ENCODE measurements around the gene CELSR1.

Gene CELSR1

DNA sequence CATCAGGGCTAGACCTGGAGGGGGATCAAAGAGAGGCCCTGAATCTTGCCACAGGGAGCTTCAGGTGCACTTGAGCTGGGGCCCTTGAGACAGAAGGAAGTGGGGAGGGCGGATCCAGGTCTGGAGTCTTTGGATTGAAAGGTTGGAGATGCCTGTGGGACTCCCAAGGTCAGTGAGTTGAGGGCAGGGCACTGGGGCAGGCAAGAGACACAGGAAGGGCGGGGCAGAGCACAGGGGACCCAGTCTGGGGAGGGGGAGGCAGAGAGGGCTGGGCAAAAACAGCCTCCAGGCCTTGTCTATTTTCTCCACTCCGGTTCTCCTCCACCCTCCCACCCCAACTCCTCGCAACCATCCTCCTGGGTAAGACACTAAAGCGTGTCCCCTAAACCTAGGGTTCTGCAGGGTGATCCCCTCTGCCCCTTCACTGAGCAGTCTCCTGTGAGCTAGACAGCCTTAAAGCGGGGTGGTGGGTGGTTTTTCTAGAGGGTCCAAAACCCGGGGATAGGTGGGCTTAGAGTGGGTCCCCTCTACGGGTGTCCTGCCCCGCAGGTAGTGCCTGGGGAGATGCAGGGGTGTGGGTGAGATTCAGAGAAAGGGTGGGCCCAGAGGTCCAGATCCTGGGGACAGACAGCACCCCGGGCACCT is 38.6 kb upstream of the CELSR1 start:
- no peak for DNase-seq

- no peak for DNase-seq
Measured at GRCh38 chr22:46574993-46575910, 37.8 kb upstream of the CELSR1 start.

DNA sequence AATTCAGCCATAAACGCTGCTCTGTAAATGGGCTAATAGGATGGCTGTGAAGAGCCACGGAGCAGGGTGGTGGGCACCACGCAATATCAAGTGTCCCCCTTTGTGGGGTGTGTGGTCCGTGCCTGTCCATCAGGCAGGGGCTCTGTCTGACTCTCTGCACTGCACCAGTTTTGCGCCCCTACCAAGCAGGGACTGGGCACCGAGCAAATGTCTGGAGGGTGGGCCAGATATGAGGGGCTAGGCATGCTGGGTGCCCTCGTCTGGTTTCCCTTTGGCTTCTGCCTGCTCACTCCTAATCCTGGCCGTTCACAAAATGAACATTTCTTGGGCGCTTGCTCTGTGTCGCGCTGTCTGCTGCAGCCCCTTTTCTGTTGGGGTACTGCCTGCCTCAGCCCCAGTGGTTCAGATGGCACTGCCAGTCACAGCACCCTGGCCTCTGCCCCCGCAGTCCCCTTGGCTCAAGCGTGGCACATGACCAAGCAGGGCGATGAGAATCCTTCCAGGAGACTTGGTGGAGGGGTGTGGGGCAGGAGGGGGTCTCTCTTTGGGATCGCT is 37.1 kb upstream of the CELSR1 start:
- no peak for DNase-seq

- DNase-seq = no peak
Measured at GRCh38 chr22:46573781-46574437, 36.5 kb upstream of the CELSR1 start.

DNA sequence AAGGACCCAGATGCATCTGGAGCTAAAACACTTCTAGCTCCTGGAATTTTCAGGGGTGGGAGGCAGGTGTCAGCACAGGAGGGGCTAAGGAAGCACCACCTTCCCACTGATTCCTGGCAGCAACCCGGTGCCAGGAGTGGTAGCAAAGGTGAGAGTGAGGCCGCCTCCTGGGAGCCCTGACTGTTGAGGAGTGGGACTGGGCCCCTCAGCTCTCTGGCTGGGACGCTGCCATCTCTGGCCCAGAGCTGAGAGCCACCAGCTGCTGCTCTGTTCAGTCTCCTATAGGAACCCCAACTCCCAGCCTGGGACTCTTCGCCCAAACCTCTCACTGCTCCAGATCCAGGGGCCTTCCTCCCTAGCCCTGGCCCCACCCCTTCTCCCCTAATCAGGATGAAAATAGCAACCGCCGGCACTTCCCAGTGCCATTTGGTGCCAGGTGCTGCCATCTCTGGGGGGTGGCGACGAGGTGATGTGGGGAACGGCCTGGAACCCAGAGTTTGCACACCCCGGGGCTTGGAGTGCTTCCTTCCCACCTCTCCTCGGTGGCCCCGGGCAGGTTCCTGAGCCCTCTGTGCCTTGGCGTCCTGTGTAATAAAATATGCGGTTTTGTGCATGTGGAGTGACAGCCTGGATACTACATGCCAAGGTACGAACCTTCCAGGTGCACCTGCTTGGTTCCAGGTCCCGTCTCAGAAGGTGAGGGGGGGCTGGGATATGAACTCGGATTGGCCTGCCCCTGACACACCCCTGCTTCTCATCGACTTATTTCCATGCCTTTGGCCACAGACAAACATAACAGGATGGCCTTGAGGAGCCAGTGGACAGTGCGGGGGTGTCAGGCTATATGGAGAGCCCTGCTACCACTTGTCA is 35.7 kb upstream of the CELSR1 start:
- DNase-seq = no peak

DNA sequence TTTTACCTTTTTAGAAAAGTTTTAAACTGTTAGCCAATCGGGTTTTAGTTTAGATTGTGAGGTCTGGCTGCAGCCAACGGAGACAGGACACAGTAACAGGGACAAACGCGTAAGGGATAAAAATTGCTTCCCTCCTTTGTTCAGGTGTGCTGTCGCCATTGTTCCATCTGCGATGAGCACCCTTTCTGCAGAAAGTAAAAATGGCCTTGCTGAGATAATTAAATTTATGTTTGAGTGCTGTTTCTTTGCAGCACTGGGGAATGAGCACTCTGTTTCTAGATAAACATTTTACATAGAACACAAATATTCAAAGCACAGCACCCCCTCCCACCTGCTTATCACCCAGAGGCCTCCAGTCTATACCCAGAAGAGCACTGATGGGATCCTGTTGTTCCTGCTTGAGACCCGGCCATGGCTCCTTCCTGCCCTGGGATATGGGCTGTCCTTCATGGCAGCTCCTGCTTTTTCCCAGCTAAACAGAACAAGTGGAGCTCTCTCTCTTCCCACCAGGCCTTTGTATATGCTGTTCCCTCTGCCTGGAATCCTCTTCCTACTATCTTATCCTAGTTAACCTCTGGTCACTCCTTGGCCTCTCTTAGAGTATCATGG is 34.3 kb upstream of the CELSR1 start:
- no peak for DNase-seq

DNA sequence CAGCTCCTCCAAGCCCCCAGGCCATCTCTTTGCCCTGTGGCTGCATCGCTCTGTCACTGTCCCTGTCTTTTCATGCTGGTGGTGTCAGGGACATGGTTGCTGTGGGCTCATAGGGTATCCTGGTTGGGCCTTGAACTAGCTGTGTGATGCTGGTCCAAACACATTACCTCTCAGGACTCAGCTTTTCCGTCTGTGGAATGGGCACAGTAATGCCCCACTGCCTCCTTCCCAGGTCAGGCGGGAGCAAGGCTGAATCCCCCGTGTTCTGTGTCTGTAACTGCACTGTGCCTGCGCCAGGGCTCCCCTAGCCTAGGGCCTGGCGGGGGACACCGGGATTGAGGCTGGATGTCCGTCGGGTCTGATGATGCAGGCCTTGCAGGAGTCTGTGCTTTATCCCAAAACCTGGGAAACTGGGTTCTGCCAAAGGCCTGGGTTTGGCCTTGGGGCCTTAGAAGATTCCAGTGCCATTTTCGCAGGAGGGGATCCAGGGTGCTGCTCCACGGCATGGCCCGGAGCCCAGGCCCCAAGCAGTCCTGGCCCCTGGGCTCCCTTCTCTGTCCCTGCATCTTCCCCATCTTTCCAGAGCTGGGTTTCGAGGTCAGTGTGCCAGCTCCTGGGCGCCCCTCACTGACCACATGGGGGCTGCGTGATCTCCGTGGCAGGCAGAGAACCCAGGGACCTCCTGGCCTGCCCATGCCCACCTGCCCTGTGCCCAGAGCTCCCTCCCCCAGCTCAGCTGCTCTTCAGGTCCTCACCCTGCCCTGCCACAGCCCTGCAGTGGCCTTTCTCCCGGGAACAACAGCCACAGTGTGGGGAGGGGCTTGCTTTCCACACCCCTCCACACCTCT is 32.7 kb upstream of the CELSR1 start:
- no peak for DNase-seq

- DNase-seq = no peak
Measured at GRCh38 chr22:46569055-46569847, 31.8 kb upstream of the CELSR1 start.

- DNase-seq = no peak
Measured at GRCh38 chr22:46568102-46568809, 30.8 kb upstream of the CELSR1 start.

DNA sequence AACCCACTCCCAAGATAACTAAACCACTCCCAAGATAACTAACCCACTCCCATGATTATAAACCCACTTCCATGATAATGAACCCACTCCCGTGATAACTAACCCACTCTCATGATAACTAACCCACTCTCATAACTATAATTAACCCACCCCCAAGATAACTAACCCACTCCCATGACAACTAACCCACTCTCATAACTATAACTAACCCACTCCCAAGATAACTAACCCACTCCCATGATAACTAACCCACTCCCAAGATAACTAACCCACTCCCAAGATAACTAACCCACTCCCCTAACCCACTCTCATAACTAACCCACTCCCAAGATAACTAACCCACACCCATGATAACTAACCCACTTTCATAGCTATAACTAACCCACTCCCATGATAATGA is 30.1 kb upstream of the CELSR1 start:
- no peak for DNase-seq

DNA sequence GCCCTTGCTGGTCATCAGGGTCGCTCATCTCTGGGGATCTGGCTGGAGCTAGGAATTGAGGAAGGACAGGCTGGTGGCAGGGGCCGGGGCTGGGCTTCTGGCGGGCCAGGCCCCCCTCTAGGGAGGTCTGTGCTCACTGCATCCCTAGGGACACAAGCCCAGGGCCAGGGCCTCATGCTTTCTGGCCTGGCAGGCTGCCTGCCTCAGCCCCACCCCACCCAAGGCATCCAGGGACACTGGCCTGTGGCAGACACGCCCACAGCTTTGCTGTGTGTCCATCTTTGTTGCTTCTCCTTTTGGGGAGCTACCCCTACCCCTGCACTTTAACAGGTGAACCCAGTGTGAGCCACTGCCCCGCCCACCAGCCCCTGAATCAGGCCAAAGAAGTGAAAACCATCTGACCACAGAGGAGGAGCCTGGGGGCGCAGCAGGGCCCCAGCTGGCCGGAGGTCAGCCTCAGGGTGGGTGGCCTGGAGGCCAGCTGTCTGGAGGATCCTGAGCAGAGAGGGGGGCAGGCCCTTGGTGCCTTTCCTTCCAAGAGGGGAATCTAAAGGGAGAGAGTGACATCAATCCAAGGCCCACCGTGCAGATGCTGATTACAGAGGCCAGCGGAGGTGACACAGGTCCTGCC is 26.8 kb upstream of the CELSR1 start:
- DNase-seq = no peak

- peak; percentile 73 for DNase-seq
Measured at GRCh38 chr22:46563381-46564083, 26.1 kb upstream of the CELSR1 start.

DNA sequence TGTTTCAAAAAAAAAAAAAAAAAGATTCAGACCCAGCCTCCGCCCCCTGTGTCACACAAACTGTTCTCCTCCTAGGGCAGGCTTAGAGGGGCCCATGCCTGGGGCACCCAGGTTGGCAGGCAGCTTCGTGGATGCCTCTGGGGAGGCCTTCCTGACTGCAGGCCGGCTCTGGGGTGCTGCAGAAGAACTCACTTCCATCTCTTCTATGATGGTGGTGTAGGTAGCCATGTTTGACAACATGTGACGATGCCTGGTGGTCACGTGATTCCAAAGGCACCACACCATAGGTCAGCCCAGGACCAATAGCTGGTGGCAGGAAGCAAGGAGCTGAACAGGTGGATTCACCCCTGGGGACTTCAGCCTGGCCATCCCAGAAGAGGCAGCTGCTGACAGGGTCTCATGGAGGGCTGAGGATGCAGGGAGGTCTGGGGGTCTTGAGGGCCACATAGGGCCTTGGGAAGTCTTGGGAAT is 24.1 kb upstream of the CELSR1 start:
- no peak for DNase-seq

DNA sequence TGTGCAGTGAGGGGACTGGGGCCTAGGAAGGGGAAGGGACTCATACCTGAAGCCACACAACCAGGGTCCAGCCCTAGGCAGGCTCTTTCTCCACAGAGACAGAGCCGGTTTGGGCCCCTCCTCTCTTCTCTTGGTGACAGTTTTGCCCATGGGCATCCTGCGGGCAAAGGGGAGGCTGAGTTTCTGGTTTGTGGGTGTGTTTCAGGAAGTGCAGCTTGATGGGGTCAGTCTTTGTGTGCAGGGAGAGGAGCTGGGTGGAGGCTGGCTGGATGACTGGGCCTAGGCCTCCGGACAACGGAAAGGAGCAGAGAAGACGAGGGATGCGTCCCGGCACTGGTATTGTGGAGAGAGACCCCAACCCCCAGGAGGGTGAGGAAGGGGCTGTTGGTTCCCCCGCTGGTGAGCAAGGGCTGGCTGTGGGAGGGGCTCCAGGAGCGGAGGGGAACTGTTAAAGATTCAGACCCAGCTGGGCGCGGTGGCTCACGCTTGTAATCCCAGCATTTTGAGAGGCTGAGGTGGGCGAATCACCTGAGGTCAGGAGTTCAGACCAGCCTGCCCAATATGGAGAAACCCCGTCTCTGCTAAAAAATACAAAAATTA is 23.4 kb upstream of the CELSR1 start:
- DNase-seq = no peak

DNA sequence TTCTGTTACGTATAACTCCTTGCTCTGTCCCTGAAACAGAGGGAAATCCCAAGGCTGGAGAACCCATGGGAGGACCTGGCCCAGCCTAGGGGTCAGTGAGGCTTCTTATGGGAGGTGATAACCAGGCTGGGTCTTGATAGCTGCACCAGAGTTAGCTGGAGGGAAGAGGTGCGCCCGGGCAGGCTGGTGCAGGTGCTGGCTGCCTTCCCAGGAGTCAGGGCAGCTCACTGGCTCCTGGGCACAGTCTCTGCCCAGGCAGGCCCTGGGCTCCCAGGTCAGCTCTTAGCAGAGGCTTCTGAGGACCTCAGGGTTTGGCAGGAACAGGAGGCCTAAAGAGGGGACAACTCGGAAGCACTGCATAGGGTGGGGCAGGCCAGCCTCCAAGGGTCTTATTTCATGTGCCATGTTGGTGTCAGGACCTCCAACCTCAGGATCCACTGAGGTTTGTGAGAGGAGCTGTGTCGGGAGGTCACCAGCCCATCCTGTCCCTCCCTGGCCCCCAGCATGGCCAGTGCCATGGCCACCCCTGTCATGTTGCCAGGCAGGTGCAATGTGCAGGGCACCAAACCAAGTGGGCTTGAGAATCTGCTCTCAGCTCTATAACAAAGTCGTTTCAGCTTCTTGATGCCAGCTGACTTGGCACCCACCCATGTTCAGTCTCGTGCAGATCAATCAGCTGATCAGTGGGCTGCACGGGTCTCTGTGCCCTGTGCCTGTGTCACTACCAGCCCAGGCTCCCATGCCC is 20.5 kb upstream of the CELSR1 start:
- DNase-seq = no peak

GRCh38 chr22:46556775-46557174 is 19.4 kb upstream of the CELSR1 start:
- no peak for DNase-seq

DNA sequence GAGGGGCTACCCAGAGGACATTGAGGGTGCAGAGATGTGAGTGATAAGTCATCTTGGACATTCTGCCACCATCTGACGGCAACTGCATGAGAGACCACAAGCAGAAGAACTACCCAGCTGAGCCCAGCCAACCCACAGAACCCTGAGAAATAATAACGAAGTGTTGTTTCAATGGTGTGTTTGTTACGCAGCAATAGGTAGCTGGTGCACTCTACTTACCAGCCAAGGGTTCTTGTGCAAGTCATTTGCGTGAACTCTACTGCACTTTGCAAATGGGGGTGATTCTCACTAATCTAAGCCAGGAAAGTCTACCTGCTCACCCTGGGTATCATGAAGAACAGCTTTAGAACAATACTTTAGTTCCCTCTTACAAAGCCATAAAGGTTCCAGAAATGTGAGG is 15.8 kb upstream of the CELSR1 start:
- no peak for DNase-seq
